ENCODE results near the gene MMGT1.

MMGT1 gene

GRCh38 chrX:135973548-135974278 is at the start of gene MMGT1:
TSS of gene MMGT1 (minus strand) at chrX:135973988. CDS start at chrX:135973675, 313 bp downstream.
- Histone ChIP-seq H3K4me3 (peak within 1 kb of the TSS; percentile 73), H3K27ac (peak within 1 kb of the TSS; percentile 83 to 85)
- DNase-seq (ENCODE audit: low spot score), result peak; percentile 89
- no peak for TF ChIP-seq CTCF (IDR thresholded peaks at IDR 0.05)

GRCh38 chrX:136021903-136022302 is 48.1 kb upstream of the MMGT1 start:
- no peak for DNase-seq (ENCODE audit: low spot score)
- Histone ChIP-seq H3K4me3 (no peak overlapping the region), H3K27ac (no peak overlapping the region)
- no peak for TF ChIP-seq CTCF (IDR thresholded peaks at IDR 0.05)

GRCh38 chrX:136021160-136021559 is 47.4 kb upstream of the MMGT1 start:
- no peak for TF ChIP-seq CTCF (IDR thresholded peaks at IDR 0.05)
- DNase-seq (ENCODE audit: low spot score), result no peak
- Histone ChIP-seq H3K4me3 (no peak overlapping the region), H3K27ac (no peak overlapping the region)

GRCh38 chrX:136019226-136019625 is 45.4 kb upstream of the MMGT1 start:
- DNase-seq (ENCODE audit: low spot score), result no peak

GRCh38 chrX:136016881-136017280 is 43.1 kb upstream of the MMGT1 start:
- H3K4me3 ChIP-seq, result no peak overlapping the region
- no peak for DNase-seq (ENCODE audit: low spot score)
- no peak overlapping the region for H3K27ac ChIP-seq
- TF ChIP-seq CTCF (IDR thresholded peaks at IDR 0.05), result no peak

More at GRCh38 chrX:136019226-136019625, 45.4 kb upstream of the MMGT1 start:
- Histone ChIP-seq H3K27ac (no peak overlapping the region), H3K4me3 (no peak overlapping the region)
- TF ChIP-seq CTCF (IDR thresholded peaks at IDR 0.05), result no peak

GRCh38 chrX:136015016-136015415 is 41.2 kb upstream of the MMGT1 start:
- TF ChIP-seq CTCF (IDR thresholded peaks at IDR 0.05), result no peak
- no peak for DNase-seq (ENCODE audit: low spot score)
- no peak overlapping the region for H3K4me3 ChIP-seq

GRCh38 chrX:135988245-135988644 is 14.5 kb upstream of the MMGT1 start:
- DNase-seq (ENCODE audit: low spot score), result no peak
- TF ChIP-seq CTCF (IDR thresholded peaks at IDR 0.05), result no peak
- H3K4me3 ChIP-seq, result no peak overlapping the region
- H3K27ac ChIP-seq, result no peak overlapping the region

More at GRCh38 chrX:136015016-136015415, 41.2 kb upstream of the MMGT1 start:
- H3K27ac ChIP-seq, result no peak overlapping the region
